Activated CD4-positive, alpha-beta T cell treated with anti-CD3 and anti-CD28 coated beads for 36 hours (primary cell): Measurements from ENCODE around the gene NUDCD3. TPM values are rescaled to one million over a fixed set of nuclear protein-coding genes. Genes with fewer than 3 reads are reported as not detected.

Source experiments
- total RNA-seq, 2 experiments: library from RNA; stranded (reverse); gene quantifications; one replicate each; pipeline ENCODE4 v1.2.3, GENCODE V29; 2021

NUDCD3 gene
- total RNA-seq, 2 experiments from 2014 or later: 70.3 to 77.6 TPM

Other genes starting within 250 kb of the NUDCD3 start
- 1 to 10 TPM; 1.1 to 1.8 TPM for gene CAMK2B, start 165.1 kb downstream of the NUDCD3 start, total RNA-seq
- under 1 TPM in 1 of 2 experiments, not detected in 1; 0.04 TPM for gene NPC1L1, start 50.7 kb upstream of the NUDCD3 start, total RNA-seq
- gene DDX56, start 83.2 kb upstream of the NUDCD3 start, total RNA-seq: 100 to 1,000 TPM in 1 of 2 experiments, 10 to 100 TPM in 1; 98.5 to 104 TPM
- 10 to 100 TPM; 71.6 to 73.0 TPM for gene TMED4, start 91.6 kb upstream of the NUDCD3 start, total RNA-seq
- gene OGDH, start 116.0 kb upstream of the NUDCD3 start, total RNA-seq: 10 to 100 TPM; 80.3 to 90.1 TPM